Immature natural killer cell (primary cell): Measurements from ENCODE around the gene ARHGEF9. TPM values are rescaled to one million over a fixed set of nuclear protein-coding genes. Genes with fewer than 3 reads are reported as not detected.

Experiments used
- DNase-seq, 3 donors: peaks; one replicate each; pipeline ENCODE4 v3.0.0; 2022; ENCODE audit warnings: mixed read lengths in 1 of 3
- H3K27ac Mint-ChIP-seq, 6 donors: one replicate each; pipeline ENCODE4 v1.8.0; 2020; ENCODE audit warnings: mixed read lengths in 6 of 6, mild to moderate bottlenecking in 5 of 6, inconsistent platforms in 4 of 6, moderate library complexity in 3 of 6
- H3K27me3 Mint-ChIP-seq, 3 donors: one replicate each; pipeline ENCODE4 v1.8.0; 2020 to 2021; ENCODE audit warnings: low read depth in 3 of 3, mild to moderate bottlenecking in 3 of 3, mixed read lengths in 3 of 3, moderate library complexity in 3 of 3, inconsistent platforms in 1 of 3
- H3K36me3 Mint-ChIP-seq, 3 donors: one replicate each; pipeline ENCODE4 v1.8.0; 2020; ENCODE audit warnings: mixed read lengths in 3 of 3, inconsistent platforms in 2 of 3, mild to moderate bottlenecking in 2 of 3
- H3K4me1 Mint-ChIP-seq, 2 donors: one replicate each; pipeline ENCODE4 v1.8.0; 2020; ENCODE audit warnings: inconsistent platforms in 2 of 2, mild to moderate bottlenecking in 2 of 2, mixed read lengths in 2 of 2, moderate library complexity in 1 of 2
- H3K4me3 Mint-ChIP-seq, 5 donors: one replicate each; pipeline ENCODE4 v1.8.0; 2020; ENCODE audit warnings: mild to moderate bottlenecking in 5 of 5, mixed read lengths in 5 of 5, inconsistent platforms in 3 of 5, moderate library complexity in 3 of 5
- H3K9me3 Mint-ChIP-seq, 6 donors: one replicate each; pipeline ENCODE4 v1.8.0; 2020; ENCODE audit warnings: mild to moderate bottlenecking in 6 of 6, mixed read lengths in 6 of 6, inconsistent platforms in 4 of 6, moderate library complexity in 3 of 6
- polyA plus RNA-seq, 3 donors: library from polyadenylated mRNA; unstranded; fragments of 300-500 nt; fragmentation: Illumina TruSeq; gene quantifications; one replicate each; pipeline ENCODE4 v1.2.3, GENCODE V29; 2021

The ARHGEF9 gene
- polyA plus RNA-seq, 3 donors from 2014 or later = 13.3 to 21.2 (median 15.5) TPM

DNA sequence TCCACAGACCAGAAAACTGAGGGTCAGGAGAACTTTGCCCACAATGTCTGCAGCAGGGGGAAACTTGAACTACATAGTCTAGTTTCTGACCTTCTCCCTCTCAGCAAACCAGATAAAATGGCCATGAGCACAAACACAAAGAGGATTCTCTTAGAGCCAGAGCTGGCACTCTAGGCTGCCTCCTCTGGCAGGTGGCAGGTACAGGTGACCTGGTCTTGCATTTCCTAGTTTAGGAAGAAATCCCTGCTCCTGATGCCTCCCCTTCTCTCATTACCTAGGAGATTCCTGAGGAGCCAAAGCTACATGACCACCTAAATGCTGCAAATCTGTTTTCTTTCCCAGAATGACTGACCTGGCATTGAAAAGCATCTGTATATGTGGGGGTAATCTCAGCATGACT, 45.1 kb downstream of the ARHGEF9 start:
- H3K9me3 Mint-ChIP-seq = no peaks in the 10 kb centered on the region
- DNase-seq = no peak
- H3K4me3 Mint-ChIP-seq = no peak overlapping the region
- H3K4me1 Mint-ChIP-seq = peaks cover 61 to 70% of the 10 kb centered on the region in 2 donors
- peak overlapping the region in 3 of 6 donors; percentile 8 to 46 (median 18) for H3K27ac Mint-ChIP-seq
- H3K27me3 Mint-ChIP-seq = peaks cover 0 to 5% (median 1%) of the 10 kb centered on the region in 3 donors
- no peaks in the 10 kb centered on the region for H3K36me3 Mint-ChIP-seq

DNA sequence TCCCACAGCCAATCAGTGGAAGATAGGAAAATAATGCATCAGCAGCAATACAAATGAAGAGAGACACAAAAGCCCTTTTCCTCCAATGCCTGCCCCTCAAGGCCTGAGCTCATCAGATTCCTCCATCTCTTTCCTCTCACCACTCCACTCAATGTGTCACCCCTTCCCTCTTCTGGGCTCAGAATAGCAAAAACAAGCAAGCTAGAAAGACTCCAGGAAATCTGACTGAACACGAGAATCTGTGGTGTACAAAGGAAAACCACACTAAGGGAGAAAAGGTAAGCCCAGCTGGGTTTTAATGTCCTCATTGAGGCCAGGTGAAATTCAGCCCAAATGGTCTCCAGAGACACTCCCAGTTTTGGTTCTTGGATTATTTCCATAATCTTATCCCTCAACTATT, 46.3 kb downstream of the ARHGEF9 start:
- no peak for DNase-seq
- H3K4me1 Mint-ChIP-seq = peaks cover 50 to 58% of the 10 kb centered on the region in 2 donors
- no peaks in the 10 kb centered on the region for H3K9me3 Mint-ChIP-seq
- H3K36me3 Mint-ChIP-seq = no peaks in the 10 kb centered on the region
- H3K27me3 Mint-ChIP-seq = peaks cover 1 to 7% (median 2%) of the 10 kb centered on the region in 3 donors
- H3K4me3 Mint-ChIP-seq = no peak overlapping the region
- peak overlapping the region in 3 of 6 donors; percentile 9 to 23 (median 11) for H3K27ac Mint-ChIP-seq

DNA sequence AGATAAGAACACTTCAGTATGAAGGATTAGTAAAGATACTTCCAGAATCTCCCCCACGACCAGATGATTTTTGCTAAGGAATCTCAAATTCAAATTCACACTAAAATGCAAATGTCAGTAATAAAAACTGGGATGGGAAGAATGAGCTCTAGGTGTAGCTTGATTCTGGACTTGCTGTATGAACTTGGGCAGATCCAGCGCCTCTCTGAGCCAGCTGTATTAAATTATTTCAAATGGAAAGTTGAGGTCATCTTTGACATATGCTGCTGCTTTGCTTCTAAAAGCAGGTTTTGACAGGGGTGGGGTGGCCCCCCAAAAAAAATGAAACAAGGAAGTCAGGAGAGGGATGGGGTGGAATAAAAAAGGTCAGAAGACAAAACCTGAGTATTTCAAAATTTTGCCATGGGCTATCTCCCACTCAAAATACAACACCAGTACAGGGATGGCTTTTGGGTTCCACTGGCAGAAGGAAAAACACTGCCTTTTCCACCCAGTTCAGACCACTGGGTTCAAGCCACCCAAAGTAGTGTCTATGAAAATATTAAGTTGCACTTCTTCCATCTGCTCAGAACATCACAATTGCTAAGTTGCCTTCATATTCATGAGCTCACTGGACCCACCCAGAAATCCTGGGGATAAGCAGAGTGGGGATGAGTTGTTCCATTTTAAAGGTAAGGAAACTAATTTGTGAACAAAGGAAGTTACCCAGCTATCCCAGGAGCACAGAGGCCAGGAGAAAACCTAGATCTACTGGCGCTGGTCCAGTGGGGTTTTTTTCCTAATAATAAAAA, 47.7 kb downstream of the ARHGEF9 start:
- H3K4me3 Mint-ChIP-seq = no peak overlapping the region
- no peaks in the 10 kb centered on the region for H3K36me3 Mint-ChIP-seq
- peaks cover 37 to 46% of the 10 kb centered on the region in 2 donors for H3K4me1 Mint-ChIP-seq
- DNase-seq = no peak
- H3K9me3 Mint-ChIP-seq = no peaks in the 10 kb centered on the region
- H3K27me3 Mint-ChIP-seq = peaks cover 1 to 7% (median 2%) of the 10 kb centered on the region in 3 donors
- no peak overlapping the region for H3K27ac Mint-ChIP-seq

DNA sequence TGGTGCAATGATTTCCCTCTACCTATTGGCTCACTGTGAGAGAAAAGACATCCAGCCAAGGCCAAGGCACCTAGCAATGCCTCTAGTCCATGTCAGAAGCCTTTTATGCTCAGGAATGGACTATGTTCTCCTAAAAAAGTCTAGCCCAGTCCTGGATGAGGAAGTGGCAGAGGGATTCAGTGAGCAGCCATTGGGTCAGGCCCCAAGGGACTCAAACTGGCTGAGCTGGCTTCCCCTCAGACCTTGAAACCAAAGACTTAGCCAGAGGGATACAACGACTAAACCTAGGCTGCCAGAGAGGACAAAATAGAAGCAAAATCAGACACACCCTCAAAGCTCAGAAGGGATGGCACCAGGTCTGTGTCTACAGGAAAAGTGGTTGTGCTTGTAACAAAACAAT, 49.1 kb downstream of the ARHGEF9 start:
- no peaks in the 10 kb centered on the region for H3K9me3 Mint-ChIP-seq
- peaks cover 1 to 7% (median 2%) of the 10 kb centered on the region in 3 donors for H3K27me3 Mint-ChIP-seq
- no peaks in the 10 kb centered on the region for H3K36me3 Mint-ChIP-seq
- H3K4me1 Mint-ChIP-seq = peaks cover 23 to 31% of the 10 kb centered on the region in 2 donors
- no peak overlapping the region for H3K4me3 Mint-ChIP-seq
- H3K27ac Mint-ChIP-seq = no peak overlapping the region
- DNase-seq = no peak

DNA sequence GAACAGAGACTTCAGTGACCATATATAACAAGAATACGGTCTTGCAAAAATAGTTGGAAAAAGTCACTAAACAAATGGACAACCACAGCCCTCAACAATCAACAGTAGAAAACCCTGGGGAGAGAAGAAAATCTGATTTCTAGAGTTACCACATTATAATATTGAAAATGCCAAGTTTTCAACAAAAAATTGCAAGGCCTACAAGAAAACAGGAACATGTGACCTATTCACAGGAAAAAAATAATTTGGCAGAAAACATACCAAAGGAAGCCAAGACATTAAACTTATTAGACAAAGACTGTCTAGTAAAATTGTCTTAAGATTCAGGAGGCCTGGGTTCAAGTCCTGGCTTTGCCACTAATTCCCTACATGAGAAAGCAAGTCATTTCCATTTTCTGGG, 64.7 kb downstream of the ARHGEF9 start:
- peaks cover 0 to 26% (median 12%) of the 10 kb centered on the region in 3 donors for H3K36me3 Mint-ChIP-seq
- no peaks in the 10 kb centered on the region for H3K9me3 Mint-ChIP-seq
- DNase-seq = no peak
- H3K27ac Mint-ChIP-seq = no peak overlapping the region
- peaks cover 13 to 16% of the 10 kb centered on the region in 2 donors for H3K4me1 Mint-ChIP-seq
- peaks cover 0 to 5% (median 0%) of the 10 kb centered on the region in 3 donors for H3K27me3 Mint-ChIP-seq
- H3K4me3 Mint-ChIP-seq = no peak overlapping the region

DNA sequence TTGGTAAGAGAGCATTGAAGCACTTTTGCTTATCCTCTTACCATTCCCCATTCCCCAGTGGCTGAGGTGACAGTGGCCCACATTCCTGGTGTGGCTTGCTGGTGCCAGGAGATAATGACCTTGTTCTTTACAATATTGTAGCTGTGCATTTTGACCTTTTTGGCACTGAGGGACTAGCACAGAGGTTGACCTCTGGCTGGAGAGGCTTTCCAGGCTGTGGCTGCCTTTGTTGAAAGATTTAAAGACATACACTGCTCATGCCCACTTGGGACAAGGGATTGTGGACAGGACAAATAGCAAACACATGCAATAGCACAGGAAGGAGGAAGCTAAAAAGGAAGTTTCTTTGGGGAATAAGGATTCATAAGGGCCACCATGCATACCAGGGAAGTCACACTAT, 65.4 kb downstream of the ARHGEF9 start:
- peaks cover 0 to 2% (median 0%) of the 10 kb centered on the region in 3 donors for H3K27me3 Mint-ChIP-seq
- H3K4me1 Mint-ChIP-seq = peaks cover 13 to 14% of the 10 kb centered on the region in 2 donors
- no peaks in the 10 kb centered on the region for H3K9me3 Mint-ChIP-seq
- DNase-seq = no peak
- no peak overlapping the region for H3K4me3 Mint-ChIP-seq
- H3K36me3 Mint-ChIP-seq = peaks cover 0 to 26% (median 12%) of the 10 kb centered on the region in 3 donors
- no peak overlapping the region for H3K27ac Mint-ChIP-seq

DNA sequence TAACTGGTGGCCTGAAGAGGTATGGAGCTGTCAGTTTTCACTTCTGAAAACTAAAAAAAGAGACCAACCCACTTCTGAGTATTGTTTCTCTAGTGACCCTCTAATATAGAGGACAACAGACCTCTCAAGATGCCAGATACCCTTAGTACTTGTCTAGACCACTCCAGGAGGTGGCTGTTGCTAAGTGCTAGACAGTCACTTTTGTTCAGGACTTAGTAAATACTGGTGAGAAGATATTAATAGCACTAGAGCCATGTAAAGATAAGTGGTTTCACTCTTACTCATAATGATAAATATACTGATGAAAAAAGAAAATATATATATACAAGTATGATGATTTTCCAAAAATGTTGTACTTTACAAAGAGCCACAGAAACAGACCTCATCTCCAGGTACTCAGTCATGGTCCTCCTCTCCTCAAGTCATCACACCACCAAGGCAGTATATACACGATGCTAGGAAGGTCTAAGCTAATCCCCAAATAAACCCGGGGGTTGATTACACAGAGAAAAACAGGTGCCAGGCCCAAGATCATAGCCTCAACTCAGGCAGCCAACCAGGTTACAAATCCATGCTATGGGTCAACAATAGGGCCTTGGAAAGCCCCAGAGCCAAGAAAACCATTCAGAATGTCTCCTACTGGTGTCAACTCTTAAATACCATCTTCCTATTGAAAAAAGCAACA, 66.9 kb downstream of the ARHGEF9 start:
- peaks cover 0 to 3% (median 2%) of the 10 kb centered on the region in 3 donors for H3K27me3 Mint-ChIP-seq
- no peaks in the 10 kb centered on the region for H3K4me1 Mint-ChIP-seq
- H3K4me3 Mint-ChIP-seq = no peak overlapping the region
- H3K36me3 Mint-ChIP-seq = peaks cover 0 to 26% (median 12%) of the 10 kb centered on the region in 3 donors
- DNase-seq = no peak
- no peaks in the 10 kb centered on the region for H3K9me3 Mint-ChIP-seq
- H3K27ac Mint-ChIP-seq = no peak overlapping the region

DNA sequence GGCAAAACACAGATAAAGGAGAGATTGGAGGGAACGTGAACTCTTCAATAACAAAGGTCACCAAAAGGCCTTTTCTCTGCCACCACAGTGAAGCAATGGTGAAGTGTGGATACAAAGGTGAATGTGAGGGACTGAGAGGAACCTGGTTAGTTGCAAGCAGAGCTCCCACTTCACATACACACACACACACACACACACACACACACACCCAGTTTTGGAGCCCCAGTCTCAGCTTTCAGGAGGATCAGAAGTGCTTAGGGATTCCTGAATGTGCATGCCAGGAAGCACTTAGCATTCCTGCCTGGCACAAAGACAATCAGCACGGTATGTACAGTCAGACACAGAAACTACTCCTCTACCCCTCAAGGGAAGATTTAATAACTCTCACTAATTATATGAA, 71.5 kb downstream of the ARHGEF9 start:
- no peak overlapping the region for H3K4me3 Mint-ChIP-seq
- H3K9me3 Mint-ChIP-seq = no peaks in the 10 kb centered on the region
- DNase-seq = no peak
- H3K27me3 Mint-ChIP-seq = peaks cover 0 to 4% (median 3%) of the 10 kb centered on the region in 3 donors
- H3K27ac Mint-ChIP-seq = peak overlapping the region in 1 of 6 donors; percentile 47
- peaks cover 0 to 18% (median 14%) of the 10 kb centered on the region in 3 donors for H3K36me3 Mint-ChIP-seq
- H3K4me1 Mint-ChIP-seq = peaks cover 2 to 4% of the 10 kb centered on the region in 2 donors

DNA sequence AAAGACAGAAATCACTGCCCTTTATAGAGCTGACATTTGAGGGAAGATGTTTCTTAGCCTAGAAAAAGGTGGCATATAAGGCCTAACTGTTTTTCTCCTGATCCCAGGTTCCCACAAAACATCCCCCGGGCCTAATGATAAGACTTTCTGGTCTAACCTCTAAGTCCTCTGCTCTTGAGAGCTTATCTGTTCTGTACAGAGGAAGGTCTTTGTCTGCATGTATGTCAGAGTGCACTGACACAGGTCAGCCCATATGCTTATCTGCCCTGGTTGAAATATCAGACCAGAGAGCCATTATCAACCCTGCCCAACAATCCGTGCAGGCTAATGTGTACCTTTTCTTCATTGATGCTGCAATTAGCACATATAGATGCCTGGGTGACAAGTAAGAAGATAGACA, 76.2 kb downstream of the ARHGEF9 start:
- H3K27me3 Mint-ChIP-seq = peaks cover 0 to 4% (median 0%) of the 10 kb centered on the region in 3 donors
- H3K27ac Mint-ChIP-seq = peak overlapping the region in 1 of 6 donors; percentile 6
- no peaks in the 10 kb centered on the region for H3K9me3 Mint-ChIP-seq
- no peak for DNase-seq
- H3K4me3 Mint-ChIP-seq = no peak overlapping the region
- H3K36me3 Mint-ChIP-seq = peaks cover 3 to 20% (median 12%) of the 10 kb centered on the region in 3 donors
- H3K4me1 Mint-ChIP-seq = peaks cover 16 to 23% of the 10 kb centered on the region in 2 donors

DNA sequence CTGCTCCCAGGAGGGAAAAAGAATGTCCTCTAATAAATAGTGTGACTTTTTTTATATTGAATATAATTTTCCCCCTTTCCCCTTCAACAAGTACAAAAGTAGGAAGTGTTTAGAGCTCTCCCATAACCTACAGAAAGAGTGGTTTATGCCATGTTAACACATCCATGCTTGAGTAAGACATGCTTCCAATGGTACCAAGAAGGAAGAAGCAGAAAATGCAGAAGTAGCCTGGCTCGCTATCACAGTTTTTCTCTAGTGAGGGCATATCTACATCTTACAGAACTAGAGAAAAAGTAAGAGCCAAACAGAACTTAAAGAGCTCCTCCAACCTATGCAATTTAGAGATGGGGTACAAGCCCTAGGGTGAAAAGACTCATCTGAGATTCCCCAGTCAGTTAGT, 82.5 kb downstream of the ARHGEF9 start:
- H3K36me3 Mint-ChIP-seq = peaks cover 3 to 18% (median 17%) of the 10 kb centered on the region in 3 donors
- peaks cover 8 to 10% of the 10 kb centered on the region in 2 donors for H3K4me1 Mint-ChIP-seq
- no peak for DNase-seq
- H3K4me3 Mint-ChIP-seq = no peak overlapping the region
- no peak overlapping the region for H3K27ac Mint-ChIP-seq
- H3K27me3 Mint-ChIP-seq = peaks cover 0 to 4% (median 0%) of the 10 kb centered on the region in 3 donors
- no peaks in the 10 kb centered on the region for H3K9me3 Mint-ChIP-seq

DNA sequence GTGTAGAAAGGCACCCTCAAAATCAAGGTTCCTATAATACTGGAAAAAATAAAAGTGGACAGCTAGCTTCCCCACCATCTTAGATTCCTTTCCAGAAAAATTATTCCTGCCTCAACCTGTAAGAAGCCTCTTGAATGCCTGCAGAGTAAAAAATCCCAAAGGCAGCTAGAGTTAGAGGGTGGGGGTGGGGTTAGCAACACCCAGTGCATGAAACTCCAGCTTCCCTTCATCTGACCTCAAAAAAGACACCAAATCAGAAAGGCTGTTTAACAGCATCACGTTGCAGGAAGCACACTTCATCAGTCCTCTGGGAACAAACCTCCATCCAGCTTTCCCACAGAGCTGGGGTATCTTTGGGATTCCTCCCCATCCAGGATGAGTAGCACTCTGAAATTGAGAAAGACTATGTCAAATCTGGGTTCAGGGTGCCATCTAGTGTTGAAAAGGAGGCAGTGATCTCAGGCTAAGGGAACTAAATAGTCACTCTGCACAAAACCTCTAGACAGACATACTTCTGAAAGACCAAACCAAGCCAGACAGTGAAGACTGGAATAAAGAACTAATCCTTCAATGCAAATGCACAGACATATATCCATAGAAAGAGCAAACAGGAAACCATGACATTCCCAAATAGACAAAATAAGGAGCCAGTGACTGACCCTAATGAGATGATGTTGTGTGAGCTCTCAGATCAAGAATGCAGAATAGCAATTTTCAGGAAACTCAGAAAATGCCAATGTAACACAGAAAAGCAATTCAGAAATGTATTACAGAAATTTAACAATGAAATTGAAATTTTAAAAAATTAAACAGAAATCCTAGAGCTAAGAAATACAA, 97.9 kb downstream of the ARHGEF9 start:
- Mint-ChIP-seq H3K27ac (peak overlapping the region in 1 of 6 donors; percentile 24), H3K4me1 (peaks cover 8 to 12% of the 10 kb centered on the region in 2 donors), H3K27me3 (peaks cover 0 to 4% (median 0%) of the 10 kb centered on the region in 3 donors), H3K36me3 (peaks cover 9 to 16% (median 9%) of the 10 kb centered on the region in 3 donors), H3K4me3 (no peak overlapping the region), H3K9me3 (peaks cover 0 to 4% (median 0%) of the 10 kb centered on the region in 6 donors)
- peak; percentile 19 to 45 (median 45) for DNase-seq

DNA sequence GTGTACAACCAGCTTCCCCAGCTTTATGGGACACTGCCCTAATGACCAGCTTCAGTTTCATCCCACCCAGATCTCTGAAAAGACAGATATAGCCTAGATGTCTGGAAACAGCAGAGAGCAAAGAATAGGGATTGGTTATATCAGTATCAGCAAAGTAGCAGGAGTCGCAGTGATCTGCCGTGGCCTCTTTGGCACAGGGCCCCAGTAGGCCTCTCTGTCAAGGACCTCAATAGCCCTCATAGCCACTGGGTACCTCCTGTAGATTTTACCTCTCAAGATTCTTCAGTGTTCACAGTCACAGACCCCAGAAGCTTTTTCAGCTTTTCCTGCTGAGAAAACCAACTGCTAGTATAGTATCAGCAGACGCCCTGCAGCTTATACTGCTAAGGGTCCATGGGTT, 104.6 kb downstream of the ARHGEF9 start:
- H3K27me3 Mint-ChIP-seq = peaks cover 0 to 2% (median 0%) of the 10 kb centered on the region in 3 donors
- no peak for DNase-seq
- no peaks in the 10 kb centered on the region for H3K9me3 Mint-ChIP-seq
- H3K27ac Mint-ChIP-seq = peak overlapping the region in 2 of 6 donors; percentile 63 to 67
- peaks cover 5 to 29% (median 9%) of the 10 kb centered on the region in 3 donors for H3K36me3 Mint-ChIP-seq
- H3K4me1 Mint-ChIP-seq = peaks cover 13 to 27% of the 10 kb centered on the region in 2 donors
- H3K4me3 Mint-ChIP-seq = no peak overlapping the region

DNA sequence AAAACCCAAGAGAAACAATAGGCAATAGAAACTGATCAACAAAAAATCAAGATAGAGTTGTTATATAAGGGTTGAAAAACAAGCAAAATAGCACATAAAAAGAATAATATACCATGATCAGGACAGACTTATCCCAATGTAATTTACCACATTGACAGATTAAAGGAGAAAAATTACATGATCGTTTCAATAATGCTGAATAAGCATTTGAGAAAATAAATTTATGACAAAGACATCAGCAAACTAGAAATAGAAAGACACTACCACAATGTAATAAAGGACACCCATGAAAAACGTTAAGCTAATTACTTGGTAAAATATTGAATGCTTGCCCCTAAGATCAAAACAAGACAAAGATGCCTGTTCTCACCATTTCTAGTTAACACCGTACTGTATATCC, 105.6 kb downstream of the ARHGEF9 start:
- no peak overlapping the region for H3K4me3 Mint-ChIP-seq
- H3K9me3 Mint-ChIP-seq = no peaks in the 10 kb centered on the region
- no peak overlapping the region for H3K27ac Mint-ChIP-seq
- H3K36me3 Mint-ChIP-seq = peaks cover under 1 to 29% (median 9%) of the 10 kb centered on the region in 3 donors
- H3K27me3 Mint-ChIP-seq = no peaks in the 10 kb centered on the region
- peaks cover 17 to 31% of the 10 kb centered on the region in 2 donors for H3K4me1 Mint-ChIP-seq
- DNase-seq = no peak
